ENCODE data around the gene PCSK1.

The PCSK1 gene

GRCh38 chr5:96387616-96388015 is 45.4 kb downstream of the PCSK1 start:
- H3K27me3 ChIP-seq (ENCODE audit: control insufficient read depth, low read length) = no peaks in the 10 kb centered on the region
- no peaks in the 10 kb centered on the region for H3K9me2 ChIP-seq (replicated peaks; ENCODE audit: control insufficient read depth, low read length)
- no peaks in the 10 kb centered on the region for H3K36me3 ChIP-seq (ENCODE audit: control insufficient read depth, low read length)
- H3K4me3 ChIP-seq (ENCODE audit: low read length) = no peak overlapping the region
- H3K79me2 ChIP-seq (ENCODE audit: control insufficient read depth, low read length) = no peaks in the 10 kb centered on the region
- no peaks in the 10 kb centered on the region for H3K4me1 ChIP-seq (ENCODE audit: control insufficient read depth, low read length)
- no peak overlapping the region for H3K4me2 ChIP-seq (ENCODE audit: low read length)
- H3K9me3 ChIP-seq (ENCODE audit: control insufficient read depth, insufficient read depth, low read length) = no peaks in the 10 kb centered on the region
- TF ChIP-seq EZH2phosphoT487 (IDR thresholded peaks at IDR 0.05; ENCODE audit: borderline replicate concordance, low read length) = no peak
- TF ChIP-seq CTCF (IDR thresholded peaks at IDR 0.05; ENCODE audit: low read depth, low read length, poor library complexity, severe bottlenecking) = no peak
- H3K27ac ChIP-seq (ENCODE audit: low read depth, low read length) = no peak overlapping the region
- H4K20me1 ChIP-seq (ENCODE audit: control insufficient read depth, insufficient read depth, low read depth, low read length) = no peaks in the 10 kb centered on the region
- no peaks in the 10 kb centered on the region for H3F3A ChIP-seq (ENCODE audit: control insufficient read depth, insufficient read depth)

GRCh38 chr5:96385538-96385937 is 47.5 kb downstream of the PCSK1 start:
- no peak overlapping the region for H3K27ac ChIP-seq (ENCODE audit: low read depth, low read length)
- H3K36me3 ChIP-seq (ENCODE audit: control insufficient read depth, low read length) = no peaks in the 10 kb centered on the region
- H3K27me3 ChIP-seq (ENCODE audit: control insufficient read depth, low read length) = no peaks in the 10 kb centered on the region

GRCh38 chr5:96384353-96384752 is 48.7 kb downstream of the PCSK1 start:
- Histone ChIP-seq H3K4me1 (ENCODE audit: control insufficient read depth, low read length) (no peaks in the 10 kb centered on the region), H3K27ac (ENCODE audit: low read depth, low read length) (no peak overlapping the region), H3K9me3 (ENCODE audit: control insufficient read depth, insufficient read depth, low read length) (no peaks in the 10 kb centered on the region), H4K20me1 (ENCODE audit: control insufficient read depth, insufficient read depth, low read depth, low read length) (no peaks in the 10 kb centered on the region), H3K79me2 (ENCODE audit: control insufficient read depth, low read length) (no peaks in the 10 kb centered on the region), H3K4me2 (ENCODE audit: low read length) (no peak overlapping the region), H3K27me3 (ENCODE audit: control insufficient read depth, low read length) (no peaks in the 10 kb centered on the region), H3K9me2 (replicated peaks; ENCODE audit: control insufficient read depth, low read length) (no peaks in the 10 kb centered on the region), H3K4me3 (ENCODE audit: low read length) (no peak overlapping the region), H3K36me3 (ENCODE audit: control insufficient read depth, low read length) (no peaks in the 10 kb centered on the region), H3F3A (ENCODE audit: control insufficient read depth, insufficient read depth) (no peaks in the 10 kb centered on the region)
- TF ChIP-seq CTCF (IDR thresholded peaks at IDR 0.05; ENCODE audit: low read depth, low read length, poor library complexity, severe bottlenecking) = no peak
- TF ChIP-seq EZH2phosphoT487 (IDR thresholded peaks at IDR 0.05; ENCODE audit: borderline replicate concordance, low read length) = no peak

More at GRCh38 chr5:96385538-96385937, 47.5 kb downstream of the PCSK1 start:
- no peak for TF ChIP-seq CTCF (IDR thresholded peaks at IDR 0.05; ENCODE audit: low read depth, low read length, poor library complexity, severe bottlenecking)
- TF ChIP-seq EZH2phosphoT487 (IDR thresholded peaks at IDR 0.05; ENCODE audit: borderline replicate concordance, low read length) = no peak
- Histone ChIP-seq H3K79me2 (ENCODE audit: control insufficient read depth, low read length) (no peaks in the 10 kb centered on the region), H3K4me3 (ENCODE audit: low read length) (no peak overlapping the region), H3F3A (ENCODE audit: control insufficient read depth, insufficient read depth) (no peaks in the 10 kb centered on the region), H3K9me3 (ENCODE audit: control insufficient read depth, insufficient read depth, low read length) (no peaks in the 10 kb centered on the region), H3K4me1 (ENCODE audit: control insufficient read depth, low read length) (no peaks in the 10 kb centered on the region), H3K9me2 (replicated peaks; ENCODE audit: control insufficient read depth, low read length) (no peaks in the 10 kb centered on the region), H4K20me1 (ENCODE audit: control insufficient read depth, insufficient read depth, low read depth, low read length) (no peaks in the 10 kb centered on the region), H3K4me2 (ENCODE audit: low read length) (no peak overlapping the region)

GRCh38 chr5:96381526-96381925 is 51.5 kb downstream of the PCSK1 start:
- Histone ChIP-seq H3K27me3 (ENCODE audit: control insufficient read depth, low read length) (no peaks in the 10 kb centered on the region), H3K36me3 (ENCODE audit: control insufficient read depth, low read length) (no peaks in the 10 kb centered on the region), H3K9me3 (ENCODE audit: control insufficient read depth, insufficient read depth, low read length) (no peaks in the 10 kb centered on the region), H4K20me1 (ENCODE audit: control insufficient read depth, insufficient read depth, low read depth, low read length) (no peaks in the 10 kb centered on the region), H3K4me3 (ENCODE audit: low read length) (no peak overlapping the region), H3F3A (ENCODE audit: control insufficient read depth, insufficient read depth) (no peaks in the 10 kb centered on the region), H3K9me2 (replicated peaks; ENCODE audit: control insufficient read depth, low read length) (no peaks in the 10 kb centered on the region), H3K79me2 (ENCODE audit: control insufficient read depth, low read length) (no peaks in the 10 kb centered on the region), H3K4me1 (ENCODE audit: control insufficient read depth, low read length) (no peaks in the 10 kb centered on the region), H3K27ac (ENCODE audit: low read depth, low read length) (no peak overlapping the region), H3K4me2 (ENCODE audit: low read length) (no peak overlapping the region)
- TF ChIP-seq EZH2phosphoT487 (IDR thresholded peaks at IDR 0.05; ENCODE audit: borderline replicate concordance, low read length) (no peak), CTCF (IDR thresholded peaks at IDR 0.05; ENCODE audit: low read depth, low read length, poor library complexity, severe bottlenecking) (no peak)
